Measurements from ENCODE around the gene GPC3.

- TF ChIP-seq, protein P1, sequence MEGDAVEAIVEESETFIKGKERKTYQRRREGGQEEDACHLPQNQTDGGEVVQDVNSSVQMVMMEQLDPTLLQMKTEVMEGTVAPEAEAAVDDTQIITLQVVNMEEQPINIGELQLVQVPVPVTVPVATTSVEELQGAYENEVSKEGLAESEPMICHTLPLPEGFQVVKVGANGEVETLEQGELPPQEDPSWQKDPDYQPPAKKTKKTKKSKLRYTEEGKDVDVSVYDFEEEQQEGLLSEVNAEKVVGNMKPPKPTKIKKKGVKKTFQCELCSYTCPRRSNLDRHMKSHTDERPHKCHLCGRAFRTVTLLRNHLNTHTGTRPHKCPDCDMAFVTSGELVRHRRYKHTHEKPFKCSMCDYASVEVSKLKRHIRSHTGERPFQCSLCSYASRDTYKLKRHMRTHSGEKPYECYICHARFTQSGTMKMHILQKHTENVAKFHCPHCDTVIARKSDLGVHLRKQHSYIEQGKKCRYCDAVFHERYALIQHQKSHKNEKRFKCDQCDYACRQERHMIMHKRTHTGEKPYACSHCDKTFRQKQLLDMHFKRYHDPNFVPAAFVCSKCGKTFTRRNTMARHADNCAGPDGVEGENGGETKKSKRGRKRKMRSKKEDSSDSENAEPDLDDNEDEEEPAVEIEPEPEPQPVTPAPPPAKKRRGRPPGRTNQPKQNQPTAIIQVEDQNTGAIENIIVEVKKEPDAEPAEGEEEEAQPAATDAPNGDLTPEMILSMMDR (IDR thresholded peaks at IDR 0.05) = no peak
- TF ChIP-seq ZFX (IDR thresholded peaks at IDR 0.05; ENCODE audit: borderline replicate concordance) = no peak
These were observed 59.3 kb downstream of the GPC3 start for GRCh38 chrX:133926099-133926498.
